Loucy (cell line): ENCODE measurements around the gene FBXW8.

Experiments
- H2AFZ ChIP-seq: fragments of 200-600 bp; sonication (generic); 2 replicates; pipeline ENCODE4 v1.6.0; 2016; ENCODE audit warnings: antibody characterized with exemption, mild to moderate bottlenecking, low read length, moderate library complexity
- H3F3A ChIP-seq: fragments of 200-600 bp; 2 replicates; pipeline ENCODE4 v1.6.0; 2016; ENCODE audit warnings: antibody characterized with exemption, low read depth, mild to moderate bottlenecking
- H3K27me3 ChIP-seq: fragments of 200-600 bp; sonication (generic); 2 replicates; pipeline ENCODE4 v1.6.1; 2014; ENCODE audit warnings: low read length, mild to moderate bottlenecking; ENCODE audit not compliant: insufficient read depth, poor library complexity, severe bottlenecking
- H3K36me3 ChIP-seq: fragments of 200-600 bp; sonication (generic); 2 replicates; pipeline ENCODE4 v1.6.1; 2016; ENCODE audit warnings: low read length; ENCODE audit not compliant: insufficient read depth
- H3K4me1 ChIP-seq: fragments of 200-600 bp; sonication (generic); 2 replicates; pipeline ENCODE4 v1.5.1; 2014; ENCODE audit warnings: low read length, mild to moderate bottlenecking; ENCODE audit not compliant: insufficient read depth, poor library complexity, severe bottlenecking
- H3K4me2 ChIP-seq: fragments of 200-600 bp; sonication (generic); 2 replicates; pipeline ENCODE4 v1.6.0; 2014; ENCODE audit warnings: antibody characterized with exemption, low read length, low read depth, mild to moderate bottlenecking; ENCODE audit not compliant: poor library complexity, severe bottlenecking
- H3K4me3 ChIP-seq: fragments of 200-600 bp; sonication (generic); 2 replicates; pipeline ENCODE4 v1.5.1; 2014; ENCODE audit warnings: low read length, mild to moderate bottlenecking, mixed read lengths; ENCODE audit not compliant: poor library complexity, severe bottlenecking
- H3K79me2 ChIP-seq: fragments of 200-600 bp; sonication (generic); 2 replicates; pipeline ENCODE4 v1.6.1; 2014; ENCODE audit warnings: low read length; ENCODE audit not compliant: insufficient read depth
- H3K9ac ChIP-seq: fragments of 200-600 bp; sonication (generic); 2 replicates; pipeline ENCODE4 v1.6.0; 2014; ENCODE audit warnings: mild to moderate bottlenecking, low read depth, low read length, moderate library complexity; ENCODE audit not compliant: poor library complexity, severe bottlenecking
- H3K9me2 ChIP-seq: fragments of 200-600 bp; sonication (generic); replicated peaks from 2 replicates; pipeline ENCODE4 v1.6.1; 2016; ENCODE audit warnings: low read depth, low read length, mixed read lengths
- H3K9me3 ChIP-seq: fragments of 200-600 bp; sonication (generic); 2 replicates; pipeline ENCODE4 v1.6.1; 2014; ENCODE audit warnings: mild to moderate bottlenecking, antibody characterized with exemption, low read length, low read depth; ENCODE audit not compliant: insufficient read depth
- H4K20me1 ChIP-seq: fragments of 200-600 bp; sonication (generic); 2 replicates; pipeline ENCODE4 v1.6.0; 2014; ENCODE audit warnings: antibody characterized with exemption, low read length, mild to moderate bottlenecking; ENCODE audit not compliant: insufficient read depth, poor library complexity, severe bottlenecking
- EZH2phosphoT487 ChIP-seq: fragments of 200-600 bp; IDR thresholded peaks from 2 replicates; pipeline ENCODE4 v1.6.1; 2018; ENCODE audit warnings: antibody characterized with exemption, mild to moderate bottlenecking, moderate library complexity, borderline replicate concordance
- TF ChIP-seq, protein P1 (sequence below): fragments of 200-600 bp; sonication (generic); conservative IDR thresholded peaks from 2 replicates; pipeline ENCODE4 v1.5.1; 2014; ENCODE audit warnings: mild to moderate bottlenecking, antibody characterized with exemption, low read length

Gene FBXW8

DNA sequence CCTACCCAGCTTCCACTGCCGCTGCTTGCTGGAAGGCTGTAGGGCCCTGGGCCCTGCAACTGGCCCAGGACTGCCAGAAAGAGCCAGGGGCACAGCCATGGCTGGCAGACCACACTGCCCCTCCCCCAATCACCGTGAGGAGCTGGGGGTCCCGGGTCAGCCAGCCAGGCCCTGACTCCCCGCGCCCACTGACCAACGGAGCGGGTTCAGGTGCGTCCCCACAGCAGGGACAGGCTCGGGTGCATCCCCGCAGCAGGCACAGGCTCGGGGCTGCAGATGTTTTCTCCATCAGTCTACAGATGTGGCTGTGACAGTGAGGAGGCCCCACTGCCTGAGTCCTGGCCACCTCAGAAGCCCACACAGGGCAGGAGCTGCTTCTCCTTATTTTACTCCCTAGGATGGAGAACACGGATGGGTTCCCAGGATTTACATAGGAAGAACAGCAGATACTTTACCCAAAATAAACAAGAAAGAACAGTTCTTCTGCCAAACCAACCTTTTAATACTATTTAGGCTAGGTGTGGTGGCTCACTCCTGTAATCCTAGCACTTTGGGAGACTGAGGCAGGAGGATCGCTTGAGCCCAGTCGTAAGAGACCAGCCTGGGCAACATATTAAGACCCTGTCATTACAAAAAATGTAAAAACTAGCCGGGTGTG, 127.4 kb downstream of the FBXW8 start:
- no peaks in the 10 kb centered on the region for H3F3A ChIP-seq
- no peak overlapping the region for H3K4me3 ChIP-seq
- H3K79me2 ChIP-seq: no peaks in the 10 kb centered on the region
- no peak overlapping the region for H3K4me2 ChIP-seq
- no peak overlapping the region for H3K9ac ChIP-seq
- no peaks in the 10 kb centered on the region for H3K9me3 ChIP-seq
- no peaks in the 10 kb centered on the region for H3K27me3 ChIP-seq
- no peaks in the 10 kb centered on the region for H4K20me1 ChIP-seq
- TF ChIP-seq, protein P1, sequence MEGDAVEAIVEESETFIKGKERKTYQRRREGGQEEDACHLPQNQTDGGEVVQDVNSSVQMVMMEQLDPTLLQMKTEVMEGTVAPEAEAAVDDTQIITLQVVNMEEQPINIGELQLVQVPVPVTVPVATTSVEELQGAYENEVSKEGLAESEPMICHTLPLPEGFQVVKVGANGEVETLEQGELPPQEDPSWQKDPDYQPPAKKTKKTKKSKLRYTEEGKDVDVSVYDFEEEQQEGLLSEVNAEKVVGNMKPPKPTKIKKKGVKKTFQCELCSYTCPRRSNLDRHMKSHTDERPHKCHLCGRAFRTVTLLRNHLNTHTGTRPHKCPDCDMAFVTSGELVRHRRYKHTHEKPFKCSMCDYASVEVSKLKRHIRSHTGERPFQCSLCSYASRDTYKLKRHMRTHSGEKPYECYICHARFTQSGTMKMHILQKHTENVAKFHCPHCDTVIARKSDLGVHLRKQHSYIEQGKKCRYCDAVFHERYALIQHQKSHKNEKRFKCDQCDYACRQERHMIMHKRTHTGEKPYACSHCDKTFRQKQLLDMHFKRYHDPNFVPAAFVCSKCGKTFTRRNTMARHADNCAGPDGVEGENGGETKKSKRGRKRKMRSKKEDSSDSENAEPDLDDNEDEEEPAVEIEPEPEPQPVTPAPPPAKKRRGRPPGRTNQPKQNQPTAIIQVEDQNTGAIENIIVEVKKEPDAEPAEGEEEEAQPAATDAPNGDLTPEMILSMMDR: no peak
- no peak for TF ChIP-seq EZH2phosphoT487
- H3K36me3 ChIP-seq: peaks cover 32% of the 10 kb centered on the region; the same call in 1 of the 2 replicates
- peaks cover 28% of the 10 kb centered on the region for H3K4me1 ChIP-seq
- H3K9me2 ChIP-seq: no peaks in the 10 kb centered on the region
- no peak overlapping the region for H2AFZ ChIP-seq

GRCh38 chr12:117038919-117039318, 128.2 kb downstream of the FBXW8 start:
- no peak overlapping the region for H3K4me3 ChIP-seq
- no peaks in the 10 kb centered on the region for H3K9me2 ChIP-seq
- TF ChIP-seq, protein P1: no peak
- no peak for TF ChIP-seq EZH2phosphoT487
- no peak overlapping the region for H3K4me2 ChIP-seq
- no peaks in the 10 kb centered on the region for H3F3A ChIP-seq
- peaks cover 32% of the 10 kb centered on the region; the same call in 1 of the 2 replicates for H3K36me3 ChIP-seq
- no peak overlapping the region for H3K9ac ChIP-seq
- no peak overlapping the region for H2AFZ ChIP-seq
- no peaks in the 10 kb centered on the region for H3K79me2 ChIP-seq
- no peaks in the 10 kb centered on the region for H3K9me3 ChIP-seq
- no peaks in the 10 kb centered on the region for H4K20me1 ChIP-seq
- peaks cover 35% of the 10 kb centered on the region for H3K4me1 ChIP-seq
- H3K27me3 ChIP-seq: no peaks in the 10 kb centered on the region

DNA sequence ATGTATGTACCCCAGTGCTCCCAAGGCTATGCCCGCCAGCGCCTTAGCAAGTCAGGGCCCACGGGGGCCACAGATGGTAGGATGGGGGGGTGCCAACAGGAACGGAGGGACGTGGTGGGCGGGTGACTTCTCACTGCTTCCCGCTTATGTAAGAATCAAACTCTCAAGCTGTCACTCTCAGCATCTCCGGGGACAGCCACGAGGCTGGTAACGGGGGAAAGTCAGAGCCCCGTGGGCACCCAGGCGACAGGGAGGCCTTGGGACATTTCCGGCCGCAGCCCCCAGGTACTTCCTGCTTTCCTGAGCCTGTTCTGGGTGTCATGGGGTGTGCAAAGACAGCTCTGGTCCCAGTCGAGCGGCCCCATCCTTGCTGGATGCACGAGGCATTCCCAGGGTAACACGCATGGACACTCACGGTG, 129.2 kb downstream of the FBXW8 start:
- Histone ChIP-seq H3K9me2 (no peaks in the 10 kb centered on the region), H3K4me2 (no peak overlapping the region), H3K27me3 (no peaks in the 10 kb centered on the region), H3K9ac (no peak overlapping the region), H3K4me3 (no peak overlapping the region), H3F3A (no peaks in the 10 kb centered on the region), H3K36me3 (peaks cover 32% of the 10 kb centered on the region; the same call in 1 of the 2 replicates), H3K4me1 (peaks cover 42% of the 10 kb centered on the region), H3K79me2 (no peaks in the 10 kb centered on the region), H3K9me3 (no peaks in the 10 kb centered on the region), H4K20me1 (no peaks in the 10 kb centered on the region), H2AFZ (no peak overlapping the region)
- TF ChIP-seq, protein P1: no peak
- TF ChIP-seq EZH2phosphoT487: no peak
